T-helper 2 cell treated with Interferon-gamma antibody and Interleukin-4, amounts not matched to agents 5 μg/mL and 100 μg/mL, for 36 hours (primary cell): ENCODE data around the gene MYBPH.

Source experiments
- DNase-seq: peaks from one replicate; pipeline ENCODE4 v3.0.0; 2021; ENCODE audit warnings: low spot score
- H3K27ac Mint-ChIP-seq: one replicate; pipeline ENCODE4 v1.8.0; 2021; ENCODE audit warnings: mild to moderate bottlenecking, mixed read lengths
- H3K27me3 Mint-ChIP-seq: one replicate; pipeline ENCODE4 v1.8.0; 2021; ENCODE audit warnings: low read depth, mixed read lengths
- H3K36me3 Mint-ChIP-seq: one replicate; pipeline ENCODE4 v1.8.0; 2021; ENCODE audit warnings: low read depth, mixed read lengths
- H3K4me1 Mint-ChIP-seq: one replicate; pipeline ENCODE4 v1.8.0; 2021; ENCODE audit warnings: low read depth, mixed read lengths
- H3K4me3 Mint-ChIP-seq: one replicate; pipeline ENCODE4 v1.8.0; 2022; ENCODE audit warnings: mild to moderate bottlenecking, moderate library complexity, mixed read lengths
- H3K9me3 Mint-ChIP-seq: one replicate; pipeline ENCODE4 v1.8.0; 2021; ENCODE audit warnings: mixed read lengths

The MYBPH gene

GRCh38 chr1:203189951-203190352, 14.3 kb upstream of the MYBPH start:
- H3K9me3 Mint-ChIP-seq: no peaks in the 10 kb centered on the region
- no peak overlapping the region for H3K27ac Mint-ChIP-seq
- peaks cover 14% of the 10 kb centered on the region for H3K27me3 Mint-ChIP-seq
- no peak overlapping the region for H3K4me3 Mint-ChIP-seq
- H3K36me3 Mint-ChIP-seq: no peaks in the 10 kb centered on the region
- H3K4me1 Mint-ChIP-seq: no peaks in the 10 kb centered on the region
- DNase-seq: no peak

- H3K27ac Mint-ChIP-seq: no peak overlapping the region
- DNase-seq: no peak
- H3K4me1 Mint-ChIP-seq: no peaks in the 10 kb centered on the region
- H3K36me3 Mint-ChIP-seq: no peaks in the 10 kb centered on the region
- H3K27me3 Mint-ChIP-seq: peaks cover 14% of the 10 kb centered on the region
- no peak overlapping the region for H3K4me3 Mint-ChIP-seq
- no peaks in the 10 kb centered on the region for H3K9me3 Mint-ChIP-seq
Observed at GRCh38 chr1:203188686-203189232, 13.1 kb upstream of the MYBPH start.

GRCh38 chr1:203187689-203188264, 12.2 kb upstream of the MYBPH start:
- Mint-ChIP-seq H3K4me3 (no peak overlapping the region), H3K27me3 (peaks cover 14% of the 10 kb centered on the region), H3K36me3 (no peaks in the 10 kb centered on the region), H3K27ac (no peak overlapping the region), H3K4me1 (no peaks in the 10 kb centered on the region), H3K9me3 (no peaks in the 10 kb centered on the region)
- DNase-seq: no peak

GRCh38 chr1:203187304-203187685, 11.7 kb upstream of the MYBPH start:
- H3K27me3 Mint-ChIP-seq: peaks cover 14% of the 10 kb centered on the region
- H3K4me1 Mint-ChIP-seq: no peaks in the 10 kb centered on the region
- H3K4me3 Mint-ChIP-seq: no peak overlapping the region
- no peak for DNase-seq
- H3K9me3 Mint-ChIP-seq: no peaks in the 10 kb centered on the region
- no peak overlapping the region for H3K27ac Mint-ChIP-seq
- no peaks in the 10 kb centered on the region for H3K36me3 Mint-ChIP-seq

- Mint-ChIP-seq H3K27ac (no peak within 1 kb of the TSS), H3K36me3 (no peaks in the 10 kb centered on the region), H3K9me3 (no peaks in the 10 kb centered on the region), H3K27me3 (peaks cover 14% of the 10 kb centered on the region), H3K4me3 (no peak within 1 kb of the TSS), H3K4me1 (no peaks in the 10 kb centered on the region)
- no peak for DNase-seq
Observed at GRCh38 chr1:203186446-203187303, 11.0 kb upstream of the MYBPH start, which contains the start of gene CHI3L1. Gene CHI3L1 (minus strand): TSS chr1:203186704. CDS start chr1:203186623, 81 bp downstream.

GRCh38 chr1:203186091-203186445, 10.4 kb upstream of the MYBPH start:
- no peak for DNase-seq
- peaks cover 14% of the 10 kb centered on the region for H3K27me3 Mint-ChIP-seq
- no peak overlapping the region for H3K4me3 Mint-ChIP-seq
- H3K4me1 Mint-ChIP-seq: no peaks in the 10 kb centered on the region
- no peaks in the 10 kb centered on the region for H3K36me3 Mint-ChIP-seq
- H3K9me3 Mint-ChIP-seq: no peaks in the 10 kb centered on the region
- no peak overlapping the region for H3K27ac Mint-ChIP-seq

- Mint-ChIP-seq H3K4me3 (no peak overlapping the region), H3K27me3 (peaks cover 14% of the 10 kb centered on the region), H3K9me3 (no peaks in the 10 kb centered on the region), H3K27ac (no peak overlapping the region), H3K36me3 (no peaks in the 10 kb centered on the region), H3K4me1 (no peaks in the 10 kb centered on the region)
- DNase-seq: no peak
Observed at GRCh38 chr1:203185585-203185984, 10.0 kb upstream of the MYBPH start.

GRCh38 chr1:203185061-203185461, 9.4 kb upstream of the MYBPH start:
- no peaks in the 10 kb centered on the region for H3K9me3 Mint-ChIP-seq
- H3K27me3 Mint-ChIP-seq: peaks cover 14% of the 10 kb centered on the region
- no peak for DNase-seq
- no peaks in the 10 kb centered on the region for H3K4me1 Mint-ChIP-seq
- H3K27ac Mint-ChIP-seq: no peak overlapping the region
- no peak overlapping the region for H3K4me3 Mint-ChIP-seq
- no peaks in the 10 kb centered on the region for H3K36me3 Mint-ChIP-seq

- H3K9me3 Mint-ChIP-seq: no peaks in the 10 kb centered on the region
- H3K27ac Mint-ChIP-seq: no peak overlapping the region
- H3K36me3 Mint-ChIP-seq: no peaks in the 10 kb centered on the region
- H3K4me1 Mint-ChIP-seq: no peaks in the 10 kb centered on the region
- DNase-seq: no peak
- H3K27me3 Mint-ChIP-seq: peaks cover 11% of the 10 kb centered on the region
- H3K4me3 Mint-ChIP-seq: no peak overlapping the region
Observed at GRCh38 chr1:203184467-203184866, 8.8 kb upstream of the MYBPH start.

- Mint-ChIP-seq H3K36me3 (no peaks in the 10 kb centered on the region), H3K9me3 (no peaks in the 10 kb centered on the region), H3K4me3 (no peak overlapping the region), H3K4me1 (no peaks in the 10 kb centered on the region), H3K27me3 (peaks cover 10% of the 10 kb centered on the region), H3K27ac (no peak overlapping the region)
- no peak for DNase-seq
Observed at GRCh38 chr1:203183828-203184227, 8.2 kb upstream of the MYBPH start.

GRCh38 chr1:203182387-203182953, 6.8 kb upstream of the MYBPH start:
- no peaks in the 10 kb centered on the region for H3K4me1 Mint-ChIP-seq
- no peak for DNase-seq
- H3K9me3 Mint-ChIP-seq: no peaks in the 10 kb centered on the region
- H3K27me3 Mint-ChIP-seq: peaks cover 4% of the 10 kb centered on the region
- H3K27ac Mint-ChIP-seq: no peak overlapping the region
- no peak overlapping the region for H3K4me3 Mint-ChIP-seq
- H3K36me3 Mint-ChIP-seq: no peaks in the 10 kb centered on the region

- H3K27me3 Mint-ChIP-seq: peaks cover 4% of the 10 kb centered on the region
- no peak for DNase-seq
- H3K4me3 Mint-ChIP-seq: no peak overlapping the region
- H3K36me3 Mint-ChIP-seq: no peaks in the 10 kb centered on the region
- H3K27ac Mint-ChIP-seq: no peak overlapping the region
- H3K9me3 Mint-ChIP-seq: no peaks in the 10 kb centered on the region
- H3K4me1 Mint-ChIP-seq: no peaks in the 10 kb centered on the region
Observed at GRCh38 chr1:203181586-203182386, 6.2 kb upstream of the MYBPH start.

GRCh38 chr1:203180611-203181330, 5.1 kb upstream of the MYBPH start:
- Mint-ChIP-seq H3K4me3 (no peak overlapping the region), H3K27me3 (no peaks in the 10 kb centered on the region), H3K4me1 (no peaks in the 10 kb centered on the region), H3K36me3 (no peaks in the 10 kb centered on the region), H3K27ac (no peak overlapping the region), H3K9me3 (no peaks in the 10 kb centered on the region)
- DNase-seq: no peak
